T follicular helper cell (primary cell): Measurements from ENCODE around the gene CXCL6.

ENCODE experiments used
- DNase-seq: peaks from one replicate; pipeline ENCODE4 v3.0.0-alpha.2; 2020; ENCODE audit warnings: low read depth

The CXCL6 gene

GRCh38 chr4:73868206-73869129 lies 32.0 kb downstream of the CXCL6 start:
- DNase-seq = no peak

- no peak for DNase-seq
Measured at GRCh38 chr4:73869130-73870055, 32.9 kb downstream of the CXCL6 start, which contains the start of gene CXCL1. TSS of gene CXCL1 (plus strand) at chr4:73869393. CDS start at chr4:73869471, 78 bp downstream.

GRCh38 chr4:73870260-73870659 lies 33.8 kb downstream of the CXCL6 start:
- no peak for DNase-seq

- DNase-seq = no peak
Measured at GRCh38 chr4:73870768-73871167, 34.3 kb downstream of the CXCL6 start.

GRCh38 chr4:73871511-73872310 lies 35.2 kb downstream of the CXCL6 start:
- DNase-seq = no peak

- no peak for DNase-seq
Measured at GRCh38 chr4:73872316-73873108, 36.0 kb downstream of the CXCL6 start.

GRCh38 chr4:73874386-73874785 lies 37.9 kb downstream of the CXCL6 start:
- no peak for DNase-seq

GRCh38 chr4:73875401-73875800 lies 38.9 kb downstream of the CXCL6 start:
- no peak for DNase-seq

GRCh38 chr4:73883306-73883705 lies 46.8 kb downstream of the CXCL6 start:
- no peak for DNase-seq

- no peak for DNase-seq
Measured at GRCh38 chr4:73885574-73886267, 49.2 kb downstream of the CXCL6 start.
